ENCODE results near the gene ZNF35.

ZNF35 gene

DNA sequence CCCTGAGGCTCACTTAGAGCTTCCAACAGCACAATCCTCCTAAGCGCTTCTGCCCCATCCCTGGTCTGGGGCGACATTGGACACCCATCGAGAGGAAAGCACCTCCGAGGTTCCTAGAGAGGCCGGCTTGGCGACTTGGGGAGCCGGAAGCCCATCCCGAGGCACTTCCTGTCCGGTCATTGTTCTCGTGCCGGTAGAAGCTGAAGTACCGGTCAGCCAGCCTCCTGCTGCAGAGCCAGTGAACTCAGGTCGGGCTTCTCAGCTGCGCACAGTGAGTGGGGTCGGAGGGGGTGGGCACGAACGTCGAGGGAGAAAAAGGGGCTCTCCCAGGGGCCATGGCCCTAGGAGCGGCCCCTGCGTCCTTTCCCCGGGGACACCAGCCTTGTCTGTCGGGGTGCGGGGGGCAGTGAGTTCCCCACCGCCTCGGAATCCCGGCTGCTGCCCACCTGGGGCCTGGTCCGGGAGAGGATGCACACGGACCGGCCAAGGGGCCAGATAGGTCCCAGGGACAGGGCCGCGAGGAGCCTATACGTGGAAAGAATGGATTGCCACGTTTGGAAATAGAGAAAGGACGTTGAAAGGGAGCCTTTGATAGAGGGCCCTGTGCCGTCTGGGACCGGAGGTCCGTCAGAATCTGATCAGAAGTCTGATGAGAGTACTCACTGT lies at the start of gene ZNF35:
Gene ZNF35 (plus strand): TSS at position 169 of the 666 bp plus-strand sequence. CDS start 2,336 bp downstream, outside the sequence.
- DNase-seq (ENCODE audit: low read depth): peak; percentile 74
- no peak for TF ChIP-seq CTCF (conservative IDR thresholded peaks at IDR 0.05; ENCODE audit: low read depth, low read length)
- peak within 1 kb of the TSS; percentile 92 for H3K4me3 ChIP-seq (ENCODE audit: low read length)

GRCh38 chr3:44601749-44602148 lies 46.8 kb upstream of the ZNF35 start:
- no peak for TF ChIP-seq CTCF (conservative IDR thresholded peaks at IDR 0.05; ENCODE audit: low read depth, low read length)
- no peak overlapping the region for H3K4me3 ChIP-seq (ENCODE audit: low read length)
- DNase-seq (ENCODE audit: low read depth): no peak

- DNase-seq (ENCODE audit: low read depth): no peak
- TF ChIP-seq CTCF (conservative IDR thresholded peaks at IDR 0.05; ENCODE audit: low read depth, low read length): no peak
- H3K4me3 ChIP-seq (ENCODE audit: low read length): no peak overlapping the region
These were observed 35.9 kb upstream of the ZNF35 start for GRCh38 chr3:44612678-44613077.

GRCh38 chr3:44624749-44625480 lies 23.6 kb upstream of the ZNF35 start, which contains the start of gene ZNF197:
ZNF197 (plus strand) TSS chr3:44625036; CDS start chr3:44629155, 4,119 bp downstream.
- DNase-seq (ENCODE audit: low read depth): peak; percentile 53
- peak within 1 kb of the TSS; percentile 81 for H3K4me3 ChIP-seq (ENCODE audit: low read length)
- TF ChIP-seq CTCF (conservative IDR thresholded peaks at IDR 0.05; ENCODE audit: low read depth, low read length): no peak

- no peak for TF ChIP-seq CTCF (conservative IDR thresholded peaks at IDR 0.05; ENCODE audit: low read depth, low read length)
- H3K4me3 ChIP-seq (ENCODE audit: low read length): no peak overlapping the region
- DNase-seq (ENCODE audit: low read depth): no peak
These were observed 19.8 kb upstream of the ZNF35 start for GRCh38 chr3:44628716-44629115.

GRCh38 chr3:44632193-44632592 lies 16.3 kb upstream of the ZNF35 start:
- no peak overlapping the region for H3K4me3 ChIP-seq (ENCODE audit: low read length)
- DNase-seq (ENCODE audit: low read depth): no peak
- no peak for TF ChIP-seq CTCF (conservative IDR thresholded peaks at IDR 0.05; ENCODE audit: low read depth, low read length)

DNA sequence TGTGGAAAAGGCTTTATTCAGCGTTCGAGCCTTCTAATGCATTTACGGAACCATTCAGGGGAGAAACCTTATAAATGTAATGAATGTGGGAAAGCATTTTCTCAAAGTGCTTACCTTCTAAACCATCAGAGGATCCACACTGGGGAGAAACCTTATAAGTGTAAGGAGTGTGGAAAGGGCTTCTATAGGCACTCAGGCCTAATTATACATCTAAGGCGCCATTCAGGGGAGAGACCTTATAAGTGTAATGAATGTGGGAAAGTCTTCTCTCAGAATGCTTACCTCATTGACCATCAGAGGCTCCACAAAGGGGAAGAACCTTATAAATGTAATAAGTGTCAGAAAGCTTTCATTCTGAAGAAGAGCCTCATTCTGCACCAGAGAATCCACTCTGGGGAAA lies 6.2 kb upstream of the ZNF35 start:
- DNase-seq (ENCODE audit: low read depth): no peak
- no peak overlapping the region for H3K4me3 ChIP-seq (ENCODE audit: low read length)
- no peak for TF ChIP-seq CTCF (conservative IDR thresholded peaks at IDR 0.05; ENCODE audit: low read depth, low read length)
